ENCODE data around the gene FLT4. TPM values are rescaled to one million over a fixed set of nuclear protein-coding genes. Genes with fewer than 3 reads are reported as not detected.
"Not testable (repeated sequence)": the region's sequence is repeated elsewhere in the genome, so short reads cannot be mapped to it uniquely, and the experiment has no call there.

FLT4 gene
- polyA plus RNA-seq, 1 donor (not counting 4 experiments of a cell fraction or from before 2014, with no cell fraction given) = not detected

DNA sequence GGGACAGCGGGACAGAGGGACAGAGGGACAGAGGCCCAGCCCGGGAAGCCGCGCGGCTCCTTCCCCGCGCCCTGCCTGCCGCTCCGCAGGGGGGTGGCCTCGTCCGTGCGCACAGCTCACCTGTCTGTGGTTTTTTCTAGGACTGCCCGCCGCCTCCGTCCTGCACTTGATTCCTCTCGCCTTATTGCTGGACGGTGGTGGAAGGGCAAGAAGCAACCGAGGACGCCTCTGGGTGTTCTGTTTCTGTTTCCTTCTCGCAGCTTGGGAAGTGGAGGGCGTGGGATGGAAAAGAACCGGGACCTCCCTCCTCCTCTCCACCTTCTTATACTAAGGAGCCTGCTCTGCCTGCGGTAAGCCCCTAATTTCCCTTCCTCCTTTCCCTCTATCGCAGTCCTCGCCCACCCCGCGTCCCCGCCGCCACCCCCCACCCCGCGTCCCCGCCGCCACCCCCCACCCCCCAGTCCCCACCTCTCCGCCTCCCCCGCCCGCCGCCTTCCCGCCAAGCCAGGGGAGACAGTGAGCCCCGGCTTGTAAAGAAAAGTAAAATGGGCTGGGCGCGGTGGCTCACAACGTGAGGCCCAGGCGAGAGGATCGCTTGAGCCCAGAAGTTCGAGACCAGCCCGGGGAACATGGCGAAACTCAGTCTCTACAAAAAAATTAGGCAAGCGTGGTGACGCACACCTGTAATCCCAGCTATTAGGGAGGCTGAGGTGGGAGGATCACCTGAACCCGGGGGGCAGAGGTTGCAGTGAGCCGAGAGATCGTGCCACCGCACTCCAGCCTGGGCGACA is 9.6 kb upstream of the FLT4 start:
- dilution Hi-C loops (cut with MboI; ENCODE audit: extremely low pct_ligation_motif_present, low sequenced_read_pairs) = no loop called here
- Histone ChIP-seq H3K27me3 (ENCODE audit: control insufficient read depth, extremely low read depth, insufficient read depth, low read length) (peaks cover 3% of the 10 kb centered on the region), H3K4me3 (ENCODE audit: control insufficient read depth in 2 of 3, extremely low read depth in 1 of 3, insufficient read depth in 2 of 3, low read depth in 1 of 3, low read length in 3 of 3) (no peak overlapping the region), H3K9ac (ENCODE audit: control insufficient read depth, extremely low read depth, insufficient read depth, low read length) (no peak overlapping the region), H3K27ac (ENCODE audit: control insufficient read depth, insufficient read depth, low read length) (no peak overlapping the region), H3K4me1 (ENCODE audit: control insufficient read depth, extremely low read depth, insufficient read depth, low read length) (no peaks in the 10 kb centered on the region), H4K20me1 (ENCODE audit: control insufficient read depth, extremely low read depth, insufficient read depth, low read length) (no peaks in the 10 kb centered on the region), H3K4me2 (ENCODE audit: control insufficient read depth, extremely low read depth, insufficient read depth, low read depth, low read length) (no peak overlapping the region), H3K9me1 (ENCODE audit: control insufficient read depth, extremely low read depth, insufficient read depth, low read length) (no peaks in the 10 kb centered on the region), H3K36me3 (ENCODE audit: control insufficient read depth in 2 of 2, extremely low read depth in 1 of 2, insufficient read depth in 2 of 2, low read length in 2 of 2) (no peaks in the 10 kb centered on the region), H3K79me2 (ENCODE audit: control insufficient read depth, insufficient read depth, low read length) (no peaks in the 10 kb centered on the region), H3K9me3 (ENCODE audit: control insufficient read depth, low read depth, low read length) (no peaks in the 10 kb centered on the region), H2AFZ (ENCODE audit: control insufficient read depth, low read length) (no peak overlapping the region)
- no peak for DNase-seq (ENCODE audit: low read depth, low spot score)
- no peak for FAIRE-seq
- TF ChIP-seq EZH2 (IDR thresholded peaks at IDR 0.05; ENCODE audit: low read length) (no peak), CTCF (optimal IDR thresholded peaks at IDR 0.05 in 1 of 3, IDR thresholded peaks at IDR 0.05 in 1 of 3, conservative IDR thresholded peaks at IDR 0.05 in 1 of 3; ENCODE audit: extremely low read depth in 1 of 3, insufficient read depth in 2 of 3, low read length in 3 of 3) (no peak)

DNA sequence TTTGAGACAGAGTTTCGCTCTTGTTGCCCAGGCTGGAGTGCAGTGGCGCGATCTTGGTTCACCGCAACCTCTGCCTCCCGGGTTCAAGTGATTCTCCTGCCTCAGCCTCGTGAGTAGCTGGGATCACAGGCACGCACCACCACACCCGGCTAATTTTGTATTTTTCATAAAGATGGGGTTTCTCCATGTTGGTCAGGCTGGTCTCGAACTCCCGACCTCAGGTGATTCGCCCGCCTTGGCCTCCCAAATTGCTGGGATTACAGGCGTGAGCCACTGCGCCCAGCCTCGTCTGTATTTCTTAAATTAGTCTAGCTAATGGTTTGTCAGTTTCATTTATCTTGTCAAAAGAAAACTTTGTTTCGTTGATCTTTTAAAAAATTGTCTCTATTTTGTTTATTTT is 5.8 kb upstream of the FLT4 start:
- dilution Hi-C loops (cut with MboI; ENCODE audit: extremely low pct_ligation_motif_present, low sequenced_read_pairs); H3K9me1 ChIP-seq (ENCODE audit: control insufficient read depth, extremely low read depth, insufficient read depth, low read length); H3K4me2 ChIP-seq (ENCODE audit: control insufficient read depth, extremely low read depth, insufficient read depth, low read depth, low read length); H3K79me2 ChIP-seq (ENCODE audit: control insufficient read depth, insufficient read depth, low read length); H3K4me3 ChIP-seq (ENCODE audit: control insufficient read depth in 2 of 3, extremely low read depth in 1 of 3, insufficient read depth in 2 of 3, low read depth in 1 of 3, low read length in 3 of 3); FAIRE-seq; H3K9me3 ChIP-seq (ENCODE audit: control insufficient read depth, low read depth, low read length); H4K20me1 ChIP-seq (ENCODE audit: control insufficient read depth, extremely low read depth, insufficient read depth, low read length); DNase-seq (ENCODE audit: low read depth, low spot score); H3K9ac ChIP-seq (ENCODE audit: control insufficient read depth, extremely low read depth, insufficient read depth, low read length); H3K36me3 ChIP-seq (ENCODE audit: control insufficient read depth in 2 of 2, extremely low read depth in 1 of 2, insufficient read depth in 2 of 2, low read length in 2 of 2); H3K4me1 ChIP-seq (ENCODE audit: control insufficient read depth, extremely low read depth, insufficient read depth, low read length); H2AFZ ChIP-seq (ENCODE audit: control insufficient read depth, low read length); H3K27ac ChIP-seq (ENCODE audit: control insufficient read depth, insufficient read depth, low read length): not testable (repeated sequence)
- H3K27me3 ChIP-seq (ENCODE audit: control insufficient read depth, extremely low read depth, insufficient read depth, low read length) = peaks cover 19% of the 10 kb centered on the region

DNA sequence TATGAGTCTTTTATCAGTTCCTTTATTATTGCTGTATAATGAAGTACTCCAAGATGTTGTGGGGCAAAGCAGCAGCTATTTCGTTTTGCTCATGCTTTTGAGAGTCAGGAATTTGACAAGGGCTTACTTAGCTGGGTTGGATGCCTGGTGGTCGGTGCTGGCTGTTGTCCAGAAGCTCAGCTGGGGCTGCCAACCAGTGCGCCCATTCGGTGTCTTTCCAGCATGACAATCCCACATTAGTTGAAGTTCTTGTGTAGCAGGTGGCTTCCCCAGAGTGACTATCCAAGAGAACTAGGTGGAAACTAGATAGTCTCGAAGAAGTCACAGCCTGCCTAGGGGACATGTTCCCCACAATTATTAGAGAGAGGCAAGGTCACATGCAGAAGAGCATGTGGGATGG is 3.4 kb upstream of the FLT4 start:
- H3K4me1 ChIP-seq (ENCODE audit: control insufficient read depth, extremely low read depth, insufficient read depth, low read length) = no peaks in the 10 kb centered on the region
- H3K27me3 ChIP-seq (ENCODE audit: control insufficient read depth, extremely low read depth, insufficient read depth, low read length) = peaks cover 37% of the 10 kb centered on the region
- no peaks in the 10 kb centered on the region for H3K79me2 ChIP-seq (ENCODE audit: control insufficient read depth, insufficient read depth, low read length)
- H3K4me2 ChIP-seq (ENCODE audit: control insufficient read depth, extremely low read depth, insufficient read depth, low read depth, low read length) = no peak overlapping the region
- no peaks in the 10 kb centered on the region for H3K9me1 ChIP-seq (ENCODE audit: control insufficient read depth, extremely low read depth, insufficient read depth, low read length)
- no peak overlapping the region for H3K4me3 ChIP-seq (ENCODE audit: control insufficient read depth in 2 of 3, extremely low read depth in 1 of 3, insufficient read depth in 2 of 3, low read depth in 1 of 3, low read length in 3 of 3)
- DNase-seq (ENCODE audit: low read depth, low spot score) = no peak
- H3K27ac ChIP-seq (ENCODE audit: control insufficient read depth, insufficient read depth, low read length) = no peak overlapping the region
- no peak overlapping the region for H3K9ac ChIP-seq (ENCODE audit: control insufficient read depth, extremely low read depth, insufficient read depth, low read length)
- no peaks in the 10 kb centered on the region for H3K36me3 ChIP-seq (ENCODE audit: control insufficient read depth in 2 of 2, extremely low read depth in 1 of 2, insufficient read depth in 2 of 2, low read length in 2 of 2)
- H3K9me3 ChIP-seq (ENCODE audit: control insufficient read depth, low read depth, low read length) = no peaks in the 10 kb centered on the region
- FAIRE-seq = no peak
- H4K20me1 ChIP-seq (ENCODE audit: control insufficient read depth, extremely low read depth, insufficient read depth, low read length) = no peaks in the 10 kb centered on the region
- H2AFZ ChIP-seq (ENCODE audit: control insufficient read depth, low read length) = no peak overlapping the region
- TF ChIP-seq EZH2 (IDR thresholded peaks at IDR 0.05; ENCODE audit: low read length) = no peak
- no peak for TF ChIP-seq CTCF (optimal IDR thresholded peaks at IDR 0.05 in 1 of 3, IDR thresholded peaks at IDR 0.05 in 1 of 3, conservative IDR thresholded peaks at IDR 0.05 in 1 of 3; ENCODE audit: extremely low read depth in 1 of 3, insufficient read depth in 2 of 3, low read length in 3 of 3)
- dilution Hi-C loops (cut with MboI; ENCODE audit: extremely low pct_ligation_motif_present, low sequenced_read_pairs) = no loop called here
